Measurements from ENCODE around the gene SCN11A. TPM values are rescaled to one million over a fixed set of nuclear protein-coding genes. Genes with fewer than 3 reads are reported as not detected.

The SCN11A gene
- total and polyA plus RNA-seq, 2 donors (not counting 1 experiment from before 2014, with no cell fraction given): 0.01 to 0.17 TPM

GRCh38 chr3:39068556-39068955 is 16.8 kb upstream of the SCN11A start:
- TF ChIP-seq CTCF (conservative IDR thresholded peaks at IDR 0.05 in 1 of 2, IDR thresholded peaks at IDR 0.05 in 1 of 2; ENCODE audit: low read depth in 1 of 2, low read length in 2 of 2) (no peak), EZH2 (IDR thresholded peaks at IDR 0.05; ENCODE audit: low read length, missing control alignments) (no peak)
- H3K4me2 ChIP-seq (ENCODE audit: extremely low read depth, insufficient read depth, low read length): no peak overlapping the region
- H2AFZ ChIP-seq (ENCODE audit: low read length): no peak overlapping the region
- H3K4me3 ChIP-seq (replicated peaks in 1 of 4; ENCODE audit: control extremely low read depth in 1 of 4, insufficient read depth in 1 of 4, low read depth in 3 of 4, low read length in 4 of 4): no peak overlapping the region
- no peaks in the 10 kb centered on the region for H3K4me1 ChIP-seq (ENCODE audit: control insufficient read depth, extremely low read depth, insufficient read depth, low read length)
- DNase-seq (ENCODE audit: low read depth in 2 of 2): no peak
- H4K20me1 ChIP-seq (ENCODE audit: control insufficient read depth, extremely low read depth, insufficient read depth, low read length): no peaks in the 10 kb centered on the region
- H3K9ac ChIP-seq (ENCODE audit: insufficient read depth, low read length): no peak overlapping the region
- no peak overlapping the region for H3K27ac ChIP-seq (ENCODE audit: insufficient read depth, low read length)
- no peaks in the 10 kb centered on the region for H3K79me2 ChIP-seq (ENCODE audit: control insufficient read depth, insufficient read depth, low read length)
- peaks cover 2% of the 10 kb centered on the region for H3K36me3 ChIP-seq (ENCODE audit: control insufficient read depth, insufficient read depth, low read length)
- no peaks in the 10 kb centered on the region for H3K9me3 ChIP-seq (ENCODE audit: control insufficient read depth, insufficient read depth, low read depth, low read length)
- no peaks in the 10 kb centered on the region for H3K27me3 ChIP-seq (ENCODE audit: control insufficient read depth, insufficient read depth, low read length)

GRCh38 chr3:39067286-39067685 is 15.5 kb upstream of the SCN11A start:
- Histone ChIP-seq H4K20me1 (ENCODE audit: control insufficient read depth, extremely low read depth, insufficient read depth, low read length) (no peaks in the 10 kb centered on the region), H2AFZ (ENCODE audit: low read length) (no peak overlapping the region), H3K27me3 (ENCODE audit: control insufficient read depth, insufficient read depth, low read length) (no peaks in the 10 kb centered on the region), H3K79me2 (ENCODE audit: control insufficient read depth, insufficient read depth, low read length) (no peaks in the 10 kb centered on the region), H3K4me1 (ENCODE audit: control insufficient read depth, extremely low read depth, insufficient read depth, low read length) (no peaks in the 10 kb centered on the region), H3K4me2 (ENCODE audit: extremely low read depth, insufficient read depth, low read length) (no peak overlapping the region), H3K36me3 (ENCODE audit: control insufficient read depth, insufficient read depth, low read length) (peaks cover under 1% of the 10 kb centered on the region), H3K4me3 (replicated peaks in 1 of 4; ENCODE audit: control extremely low read depth in 1 of 4, insufficient read depth in 1 of 4, low read depth in 3 of 4, low read length in 4 of 4) (no peak overlapping the region), H3K27ac (ENCODE audit: insufficient read depth, low read length) (no peak overlapping the region), H3K9me3 (ENCODE audit: control insufficient read depth, insufficient read depth, low read depth, low read length) (no peaks in the 10 kb centered on the region), H3K9ac (ENCODE audit: insufficient read depth, low read length) (no peak overlapping the region)
- peak in 1 of 2 donors; percentile 49 for DNase-seq (ENCODE audit: low read depth in 2 of 2)
- no peak for TF ChIP-seq EZH2 (IDR thresholded peaks at IDR 0.05; ENCODE audit: low read length, missing control alignments)
- TF ChIP-seq CTCF (conservative IDR thresholded peaks at IDR 0.05 in 1 of 2, IDR thresholded peaks at IDR 0.05 in 1 of 2; ENCODE audit: low read depth in 1 of 2, low read length in 2 of 2): no peak

GRCh38 chr3:39065197-39065596 is 13.5 kb upstream of the SCN11A start:
- Histone ChIP-seq H3K4me2 (ENCODE audit: extremely low read depth, insufficient read depth, low read length) (no peak overlapping the region), H4K20me1 (ENCODE audit: control insufficient read depth, extremely low read depth, insufficient read depth, low read length) (no peaks in the 10 kb centered on the region), H2AFZ (ENCODE audit: low read length) (no peak overlapping the region), H3K27me3 (ENCODE audit: control insufficient read depth, insufficient read depth, low read length) (no peaks in the 10 kb centered on the region), H3K4me3 (replicated peaks in 1 of 4; ENCODE audit: control extremely low read depth in 1 of 4, insufficient read depth in 1 of 4, low read depth in 3 of 4, low read length in 4 of 4) (no peak overlapping the region), H3K9me3 (ENCODE audit: control insufficient read depth, insufficient read depth, low read depth, low read length) (no peaks in the 10 kb centered on the region), H3K27ac (ENCODE audit: insufficient read depth, low read length) (no peak overlapping the region), H3K4me1 (ENCODE audit: control insufficient read depth, extremely low read depth, insufficient read depth, low read length) (no peaks in the 10 kb centered on the region), H3K79me2 (ENCODE audit: control insufficient read depth, insufficient read depth, low read length) (no peaks in the 10 kb centered on the region), H3K9ac (ENCODE audit: insufficient read depth, low read length) (no peak overlapping the region), H3K36me3 (ENCODE audit: control insufficient read depth, insufficient read depth, low read length) (no peaks in the 10 kb centered on the region)
- DNase-seq (ENCODE audit: low read depth in 2 of 2): peak; percentile 13 to 68
- TF ChIP-seq CTCF (conservative IDR thresholded peaks at IDR 0.05 in 1 of 2, IDR thresholded peaks at IDR 0.05 in 1 of 2; ENCODE audit: low read depth in 1 of 2, low read length in 2 of 2) (peak; percentile 51 to 55), EZH2 (IDR thresholded peaks at IDR 0.05; ENCODE audit: low read length, missing control alignments) (no peak)
